Fibroblast of lung (primary cell): Measurements from ENCODE around the gene ROR2.

Source experiments
- CTCF ChIP-seq, 2 donors: IDR thresholded peaks in 1 of 2; conservative IDR thresholded peaks in 1 of 2; 1 replicate in 1 of 2; 2 replicates in 1 of 2; pipeline ENCODE4 v1.5.1; 2011 to 2012; ENCODE audit warnings: low read length in 2 of 2, control low read depth in 1 of 2, inconsistent platforms in 1 of 2, low read depth in 1 of 2, mild to moderate bottlenecking in 1 of 2
- EZH2 ChIP-seq: IDR thresholded peaks from 2 replicates; pipeline ENCODE4 v1.5.1; 2012; ENCODE audit warnings: low read length, control low read depth, mild to moderate bottlenecking; ENCODE audit errors: missing control alignments

- no peak for TF ChIP-seq CTCF (conservative IDR thresholded peaks at IDR 0.05 in 1 of 2, IDR thresholded peaks at IDR 0.05 in 1 of 2; ENCODE audit: low read depth in 1 of 2, low read length in 2 of 2)
- no peak for TF ChIP-seq EZH2
Observed at GRCh38 chr9:91716815-91717214, 233.2 kb downstream of the ROR2 start.
